Lung (tissue), 12 donors: ENCODE data around the gene ATF7IP2. TPM values are rescaled to one million over a fixed set of nuclear protein-coding genes. Genes with fewer than 3 reads are reported as not detected.
"Not testable (repeated sequence)": the region's sequence is repeated elsewhere in the genome, so short reads cannot be mapped to it uniquely, and the experiment has no call there.

ENCODE experiments used
- ATAC-seq: fragments of 200-7000 bp; cut with Tn5 transposase; one replicate; pipeline ENCODE4 v1.9.1; 2020; ENCODE audit warnings: moderate number of reproducible peaks; ENCODE audit not compliant: insufficient read depth, low FRiP score
- DNase-seq, 3 donors: peaks; one replicate each; pipeline ENCODE4 v3.0.0-alpha.2; 2013 to 2017
- H3K27ac ChIP-seq, 2 donors: one replicate each; pipeline ENCODE4 v1.5.1; 2013; ENCODE audit warnings: mild to moderate bottlenecking in 2 of 2, moderate library complexity in 2 of 2, control low read depth in 1 of 2, inconsistent platforms in 1 of 2, low read depth in 1 of 2, low read length in 1 of 2
- H3K27me3 ChIP-seq, 3 donors: one replicate each; pipeline ENCODE4 v1.5.1; 2013; ENCODE audit warnings: low read length in 2 of 3; ENCODE audit not compliant: control insufficient read depth in 3 of 3, insufficient read depth in 3 of 3
- H3K36me3 ChIP-seq, 4 donors: one replicate each; pipeline ENCODE4 v1.5.1; 2013; ENCODE audit warnings: low read length in 4 of 4, mild to moderate bottlenecking in 1 of 4, moderate library complexity in 1 of 4; ENCODE audit not compliant: control insufficient read depth in 4 of 4, insufficient read depth in 4 of 4
- H3K4me1 ChIP-seq, 5 donors: one replicate each; pipeline ENCODE4 v1.5.1; 2013; ENCODE audit warnings: low read length in 5 of 5, mild to moderate bottlenecking in 2 of 5, moderate library complexity in 1 of 5; ENCODE audit not compliant: control insufficient read depth in 5 of 5, insufficient read depth in 5 of 5
- H3K4me3 ChIP-seq: one replicate; pipeline ENCODE4 v1.5.1; 2013; ENCODE audit warnings: mild to moderate bottlenecking, control low read depth, moderate library complexity
- H3K9ac ChIP-seq, 2 donors: one replicate each; pipeline ENCODE4 v1.5.1; 2013; ENCODE audit warnings: low read length in 2 of 2, control low read depth in 1 of 2; ENCODE audit not compliant: insufficient read depth in 1 of 2
- H3K9me3 ChIP-seq, 4 donors: one replicate each; pipeline ENCODE4 v1.5.1; 2013; ENCODE audit warnings: low read length in 3 of 4, mild to moderate bottlenecking in 1 of 4, moderate library complexity in 1 of 4; ENCODE audit not compliant: control insufficient read depth in 4 of 4, insufficient read depth in 3 of 4
- CTCF ChIP-seq: IDR thresholded peaks from 2 replicates; pipeline ENCODE4 v1.5.1; 2012; ENCODE audit warnings: mild to moderate bottlenecking; ENCODE audit errors: control extremely low read depth, extremely low read depth
- WGBS, 2 donors: extraction: QIAGEN DNeasy Blood & Tissue Kit; methylation state at CpG; one replicate each; pipeline ENCODE4 v1.1.7; 2013; 5-methylcytosine and 5-hydroxymethylcytosine counted together
- polyA plus RNA-seq, 2 donors: library from polyadenylated mRNA; stranded (reverse); fragments of 200-250 nt; gene quantifications; one replicate each; pipeline ENCODE4 v1.2.1, GENCODE V29; 2013
- total RNA-seq, 2 donors: library from RNA; depleted of rRNA in 1 of 2; stranded (reverse); fragments of >200 nt in 1 of 2; gene quantifications; one replicate each; pipeline ENCODE4 v1.2.1, GENCODE V29; 2014 to 2021
- donor health status: control.
- donor health status: control.
- donor health status: Bipolar disorder and iron deficiency.
- donor health status: healthy.
- donor health status: DM: yes; HTN: yes; CAD: no.

The ATF7IP2 gene
- total and polyA plus RNA-seq, 4 donors: 7.3 to 18.0 (median 14.5) TPM

GRCh38 chr16:10352262-10352661, 33.6 kb upstream of the ATF7IP2 start:
- H3K27me3 ChIP-seq: no peaks in the 10 kb centered on the region
- H3K4me3 ChIP-seq: no peak overlapping the region
- no peak for TF ChIP-seq CTCF
- no peak for DNase-seq
- H3K27ac ChIP-seq: no peak overlapping the region
- ATAC-seq: no peak
- H3K36me3 ChIP-seq: no peaks in the 10 kb centered on the region
- no peak overlapping the region for H3K9ac ChIP-seq
- H3K4me1 ChIP-seq: no peaks in the 10 kb centered on the region
- 81 to 84% methylated on average over 2 of the region's 2 CpGs for WGBS, 2 donors
- peaks cover 0 to 6% (median 0%) of the 10 kb centered on the region in 4 donors for H3K9me3 ChIP-seq

- no peak for TF ChIP-seq CTCF
- ATAC-seq: no peak
- WGBS, 2 donors: 96% methylated on average over 23 of the region's 23 CpGs
Measured at GRCh38 chr16:10355589-10355988, 30.3 kb upstream of the ATF7IP2 start.

GRCh38 chr16:10356870-10357842, 28.7 kb upstream of the ATF7IP2 start:
- H3K27ac ChIP-seq: no peak overlapping the region
- DNase-seq: no peak
- H3K4me1 ChIP-seq: no peaks in the 10 kb centered on the region
- no peak for TF ChIP-seq CTCF
- no peak for ATAC-seq
- no peak overlapping the region for H3K9ac ChIP-seq
- H3K9me3 ChIP-seq: peaks cover 0 to 6% (median 0%) of the 10 kb centered on the region in 4 donors
- 82 to 90% methylated on average over 11 of the region's 11 CpGs for WGBS, 2 donors
- no peaks in the 10 kb centered on the region for H3K36me3 ChIP-seq
- no peak overlapping the region for H3K4me3 ChIP-seq
- no peaks in the 10 kb centered on the region for H3K27me3 ChIP-seq

More at GRCh38 chr16:10355589-10355988, 30.3 kb upstream of the ATF7IP2 start:
- DNase-seq: no peak
- H3K4me1 ChIP-seq: no peaks in the 10 kb centered on the region
- no peak overlapping the region for H3K9ac ChIP-seq
- H3K27ac ChIP-seq: no peak overlapping the region
- peaks cover 0 to 6% (median 0%) of the 10 kb centered on the region in 4 donors for H3K9me3 ChIP-seq
- no peak overlapping the region for H3K4me3 ChIP-seq
- H3K27me3 ChIP-seq: no peaks in the 10 kb centered on the region
- H3K36me3 ChIP-seq: no peaks in the 10 kb centered on the region

GRCh38 chr16:10361747-10362076, 24.1 kb upstream of the ATF7IP2 start:
- not testable (repeated sequence) for H3K36me3 ChIP-seq, H3K27ac ChIP-seq, H3K4me1 ChIP-seq, H3K27me3 ChIP-seq, H3K9ac ChIP-seq, ATAC-seq, H3K4me3 ChIP-seq, H3K9me3 ChIP-seq, DNase-seq
- WGBS, 2 donors: 96% methylated on average over 8 of the region's 8 CpGs
